GM18519 (cell line): Measurements from ENCODE around the gene KCTD21.
"Not testable (repeated sequence)": the region's sequence is repeated elsewhere in the genome, so short reads cannot be mapped to it uniquely, and the experiment has no call there.

Experiments
- ATAC-seq: cut with Tn5 transposase; IDR thresholded peaks from one replicate; pipeline ENCODE4 v1.9.1; 2021; ENCODE audit warnings: mild to moderate bottlenecking, moderate library complexity; ENCODE audit not compliant: unreplicated experiment, low FRiP score

KCTD21 gene

DNA sequence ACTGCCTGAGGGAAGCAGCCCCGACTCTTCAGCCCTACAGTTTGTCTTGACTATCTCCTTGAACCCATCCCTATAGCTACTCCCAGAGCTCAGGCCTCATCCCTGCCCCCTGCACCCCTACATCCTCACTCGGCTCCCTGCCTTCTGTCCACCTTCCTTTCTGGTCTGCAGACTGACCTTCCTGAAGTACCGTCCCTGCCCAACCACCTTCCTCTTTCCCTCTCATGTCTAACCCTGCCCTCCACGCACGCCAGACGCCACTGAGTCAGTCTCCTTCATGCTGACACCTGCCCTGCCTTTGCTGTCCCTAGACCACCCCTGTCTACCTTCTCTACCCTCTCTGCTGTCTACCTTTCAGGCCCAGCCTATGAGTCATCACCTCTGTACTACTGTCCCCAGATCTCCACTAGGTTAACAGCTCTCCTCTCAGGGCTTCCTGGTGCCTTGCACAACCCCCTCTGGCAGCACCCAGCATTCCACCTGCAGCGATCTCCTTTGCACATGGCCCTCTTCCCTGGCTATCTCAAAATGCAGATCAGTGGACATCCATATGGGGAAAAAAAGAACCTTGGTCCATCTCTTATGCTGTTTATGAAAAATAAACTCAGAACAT is 8.9 kb downstream of the KCTD21 start:
- no peak for ATAC-seq

DNA sequence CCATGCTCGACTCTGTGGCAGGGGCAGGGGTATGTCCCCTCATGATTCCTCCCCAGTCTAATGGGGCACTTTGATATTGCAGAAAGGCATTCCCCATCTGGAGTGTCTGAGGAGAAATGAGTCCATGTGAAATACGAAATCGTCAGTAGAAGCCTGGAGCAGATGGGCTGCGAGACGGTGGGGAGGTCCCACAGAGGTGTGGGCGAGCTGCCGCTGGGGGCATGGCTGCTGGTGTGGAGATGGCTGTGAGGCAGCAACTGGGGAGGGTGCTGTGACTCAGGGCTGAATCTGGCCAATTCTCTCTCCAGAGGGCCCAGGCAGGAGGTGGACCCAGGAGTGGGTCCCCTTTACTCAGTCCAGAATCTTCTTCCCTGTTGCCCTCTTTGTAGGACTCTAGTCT is 11.2 kb downstream of the KCTD21 start:
- no peak for ATAC-seq

DNA sequence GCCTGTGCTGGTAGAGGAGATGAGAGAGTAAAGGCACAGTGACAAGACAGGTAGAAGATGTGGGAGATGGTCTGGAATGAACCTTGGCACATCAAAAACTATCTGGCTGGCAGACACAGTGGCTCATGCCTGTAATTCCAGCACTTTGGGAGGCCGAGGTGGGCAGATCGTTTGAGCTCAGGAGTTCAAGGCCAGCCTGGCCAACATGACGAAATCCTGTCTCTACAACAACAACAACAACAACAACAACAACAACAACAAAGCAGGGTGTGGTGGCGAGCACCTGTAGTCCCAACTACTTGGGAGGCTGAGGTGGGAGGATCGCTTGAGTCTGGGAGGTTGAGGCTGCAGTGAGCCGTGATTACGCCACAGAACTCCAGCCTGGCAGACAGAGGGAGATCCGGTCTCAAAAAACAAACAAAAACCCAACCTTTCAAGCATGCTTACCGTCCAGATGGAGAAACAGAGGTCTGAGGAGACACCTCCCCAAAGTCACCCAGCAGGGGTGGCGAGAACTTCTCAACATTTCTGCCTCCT is 11.8 kb downstream of the KCTD21 start:
- ATAC-seq = no peak

DNA sequence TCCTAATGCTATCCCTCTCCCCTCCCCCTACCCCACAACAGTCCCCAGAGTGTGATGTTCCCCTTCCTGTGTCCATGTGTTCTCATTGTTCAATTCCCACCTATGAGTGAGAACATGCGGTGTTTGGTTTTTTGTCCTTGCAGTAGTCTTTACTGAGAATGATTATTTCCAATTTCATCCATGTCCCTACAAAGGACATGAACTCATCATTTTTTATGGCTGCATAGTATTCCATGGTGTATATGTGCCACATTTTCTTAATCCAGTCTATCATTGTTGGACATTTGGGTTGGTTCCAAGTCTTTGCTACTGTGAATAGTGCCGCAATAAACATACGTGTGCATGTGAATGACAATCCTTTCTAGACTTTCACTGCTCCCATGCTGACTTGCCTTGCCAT is 12.6 kb downstream of the KCTD21 start:
- not testable (repeated sequence) for ATAC-seq

DNA sequence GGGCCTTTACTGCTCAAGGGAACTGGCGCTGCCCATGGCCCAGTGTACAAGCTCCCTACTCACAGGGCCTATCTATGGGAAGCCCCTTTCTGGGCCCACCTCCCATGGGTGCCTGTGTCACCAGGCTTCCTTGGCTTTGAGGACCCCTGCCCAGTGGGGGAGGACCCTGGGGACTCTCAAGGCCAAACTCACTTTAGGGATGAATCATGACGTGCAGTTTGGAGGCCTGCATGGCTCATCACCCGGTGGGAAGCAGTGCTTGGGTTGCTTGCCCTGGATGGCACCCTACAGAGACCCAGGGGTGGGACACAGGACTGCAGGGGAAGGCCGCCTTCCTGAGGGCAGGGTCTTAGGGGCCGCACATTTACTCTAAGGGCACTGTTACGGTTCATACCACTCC is 16.5 kb downstream of the KCTD21 start:
- no peak for ATAC-seq

DNA sequence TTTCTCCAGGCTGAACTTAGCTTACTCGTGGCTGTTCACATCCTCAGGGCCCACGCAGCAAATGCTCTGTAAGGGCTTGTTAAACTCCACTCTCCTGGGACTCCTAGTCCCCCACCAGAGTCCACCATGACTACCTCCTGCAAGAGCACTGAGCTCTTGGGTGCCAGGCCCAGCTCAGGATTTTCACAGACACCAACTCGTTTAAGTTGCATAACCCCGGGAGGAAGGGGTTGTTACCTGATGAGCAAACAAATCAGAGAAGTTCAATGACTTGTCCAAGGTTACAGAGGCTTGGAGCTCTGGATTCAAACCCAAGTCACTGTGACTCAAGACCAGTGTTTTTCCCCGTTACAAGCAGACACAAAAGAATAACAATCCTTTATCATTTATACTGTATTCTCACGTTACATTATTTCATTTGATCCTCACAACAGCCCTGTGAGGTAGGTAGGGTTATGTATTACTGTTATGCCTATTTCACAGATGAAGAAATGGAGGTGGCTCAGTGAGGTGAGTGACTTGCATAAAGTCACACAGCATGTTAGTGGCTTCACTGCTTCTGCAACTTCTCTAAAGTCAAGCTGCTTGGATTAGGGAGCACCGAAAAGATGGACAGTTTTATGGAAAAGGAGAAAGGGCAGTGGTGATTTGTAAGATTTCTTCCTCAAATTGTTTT is 17.4 kb downstream of the KCTD21 start:
- ATAC-seq = no peak

DNA sequence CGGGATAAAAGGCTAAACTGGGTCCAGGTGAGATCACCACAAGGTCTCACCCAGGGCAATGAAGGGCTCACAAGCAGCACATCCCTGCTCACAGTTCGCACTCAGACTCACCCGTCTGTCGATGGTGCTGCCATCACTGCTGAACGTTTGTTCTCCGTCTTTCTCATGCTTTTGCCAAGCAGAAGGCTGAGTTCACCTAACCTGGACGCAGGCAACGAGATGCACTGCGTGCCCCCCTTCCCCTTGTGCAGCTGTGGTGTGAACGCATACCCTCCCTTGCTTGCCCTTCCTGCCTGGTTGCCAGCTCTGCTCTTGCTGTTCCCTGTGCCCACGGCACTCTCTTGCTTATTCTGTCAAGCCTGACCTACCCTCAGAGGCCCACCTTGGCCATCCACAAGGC is 18.0 kb downstream of the KCTD21 start:
- ATAC-seq = no peak

DNA sequence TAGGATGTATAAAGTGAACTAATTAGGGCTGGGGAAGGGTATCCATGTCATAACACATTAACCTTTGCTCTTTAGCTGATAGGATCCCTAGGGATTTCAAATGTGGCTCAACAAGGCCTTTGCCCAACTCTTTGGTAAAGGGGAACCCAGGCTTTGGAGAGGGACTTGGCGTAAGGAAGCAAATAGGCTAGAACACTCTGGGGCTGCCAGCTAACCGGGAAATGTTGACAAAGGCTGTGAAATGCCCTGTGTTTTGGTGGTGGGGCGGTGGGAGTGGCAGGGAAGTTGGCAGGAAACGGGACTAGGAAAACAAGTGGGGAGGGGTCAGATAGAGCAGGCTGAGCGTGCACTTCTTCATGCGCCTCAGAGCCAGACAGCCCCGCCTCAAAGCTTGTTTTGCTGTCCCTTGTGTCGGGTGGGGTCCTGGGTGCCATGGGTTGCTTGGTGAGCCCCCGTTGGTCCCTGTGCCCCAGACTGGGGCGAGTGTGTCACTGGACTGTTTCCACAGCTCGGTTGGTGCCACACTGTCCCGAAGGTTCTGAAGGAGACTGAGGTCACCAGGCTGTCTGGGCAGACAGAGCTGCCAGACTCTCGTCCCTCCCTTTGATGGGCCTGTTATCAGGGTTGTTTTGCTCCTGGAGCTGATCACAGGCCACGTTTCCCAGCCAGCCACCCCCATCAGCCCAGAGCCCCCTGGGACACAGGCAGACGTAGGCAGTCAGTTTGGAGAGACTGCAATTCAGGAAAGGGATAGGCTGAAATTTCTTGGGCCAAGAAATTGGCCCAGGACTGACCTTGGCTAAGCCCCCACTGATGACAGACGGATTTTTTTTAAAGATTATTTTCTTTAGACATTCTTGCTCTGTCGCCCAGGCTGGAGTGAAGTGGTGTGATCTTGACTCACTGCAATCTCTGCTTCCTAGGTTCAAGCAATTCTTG is 19.6 kb downstream of the KCTD21 start:
- ATAC-seq = no peak

DNA sequence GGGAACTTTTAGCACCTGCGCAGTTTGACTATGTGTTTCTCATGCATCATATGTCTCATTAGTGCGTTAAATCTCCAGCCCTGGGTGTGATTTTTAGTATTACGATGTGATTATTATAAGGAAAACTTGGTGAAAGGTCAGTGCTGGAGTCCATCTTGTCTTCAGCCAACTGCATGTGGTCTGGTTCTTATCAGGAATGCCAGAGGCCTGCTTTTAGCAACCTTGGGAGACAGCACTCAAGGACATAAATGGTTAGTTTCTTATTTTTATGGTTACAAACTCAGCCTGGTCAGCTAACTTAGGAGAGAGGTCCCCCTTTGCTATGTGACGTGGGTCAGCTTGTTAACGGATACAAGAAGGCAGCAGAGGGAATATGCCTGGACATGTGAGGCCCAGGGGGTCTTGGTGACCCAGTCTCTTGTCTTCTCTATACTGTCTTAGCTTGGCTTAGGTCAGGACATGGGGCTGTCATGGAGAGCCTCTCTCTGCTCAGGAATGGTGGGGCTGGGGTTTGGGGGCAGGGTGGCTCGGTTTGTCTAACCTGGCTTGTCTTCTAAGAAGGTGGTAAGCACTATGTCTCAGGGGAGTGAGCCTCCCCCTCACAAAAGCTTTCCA is 21.5 kb downstream of the KCTD21 start:
- no peak for ATAC-seq

DNA sequence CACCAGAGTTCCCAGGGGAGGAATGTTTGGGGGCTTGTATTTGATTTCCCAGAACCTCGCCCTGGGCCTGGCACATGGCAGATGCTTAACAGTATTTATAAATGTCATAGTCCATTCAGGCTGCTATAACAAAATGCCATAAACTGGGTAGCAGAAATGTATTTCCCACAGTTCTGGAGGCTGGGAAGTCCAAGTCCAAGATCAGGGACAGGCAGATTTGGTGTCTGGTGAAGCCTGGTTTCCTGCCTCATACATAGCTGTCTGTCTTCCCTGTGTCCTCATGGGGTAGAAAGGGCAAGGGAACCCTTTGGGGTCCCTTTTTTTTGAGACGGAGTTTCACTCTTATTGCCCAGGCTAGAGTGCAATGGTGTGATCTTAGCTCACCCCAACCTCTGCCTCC is 24.0 kb downstream of the KCTD21 start:
- no peak for ATAC-seq

DNA sequence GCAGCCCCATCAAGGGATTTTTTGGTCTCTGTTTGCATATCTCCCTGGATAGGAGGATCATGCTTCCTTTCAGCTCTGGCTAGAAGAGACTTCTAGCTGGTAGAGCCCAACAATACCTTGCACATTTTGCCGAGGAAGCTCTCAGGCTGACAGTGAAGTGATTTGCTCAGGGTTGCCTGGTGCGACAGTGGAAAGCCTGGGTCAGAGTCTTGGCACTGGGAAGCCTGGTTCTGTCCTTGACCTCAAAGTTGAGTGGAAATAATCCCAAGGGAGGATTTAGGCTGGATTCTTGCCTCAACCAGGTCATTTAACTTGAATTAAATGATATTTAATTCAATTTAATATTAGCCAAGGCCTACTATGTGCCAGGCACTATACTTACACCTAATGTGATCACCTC is 24.6 kb downstream of the KCTD21 start:
- ATAC-seq = no peak

DNA sequence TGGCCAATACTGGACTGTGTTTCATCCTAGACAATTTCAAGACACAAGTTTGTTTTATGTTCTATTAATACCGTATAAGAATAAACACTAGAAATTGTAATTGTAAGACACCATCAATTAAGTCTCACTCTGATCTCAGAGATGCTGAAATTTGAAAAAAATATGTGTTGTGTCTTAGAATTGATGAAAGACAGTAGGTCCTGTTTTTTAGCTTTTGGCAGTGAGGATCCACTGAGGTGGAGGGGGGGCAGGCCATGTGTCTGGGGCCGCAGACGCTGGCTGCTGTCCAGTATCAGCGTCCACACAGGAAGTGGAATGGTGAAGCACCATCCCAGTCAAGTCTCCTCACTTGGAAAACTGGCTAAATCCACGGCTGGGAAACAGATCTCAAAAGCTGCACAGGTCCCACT is 26.5 kb downstream of the KCTD21 start:
- ATAC-seq = no peak

- no peak for ATAC-seq
These were observed 27.1 kb downstream of the KCTD21 start for GRCh38 chr11:78161346-78161745.

DNA sequence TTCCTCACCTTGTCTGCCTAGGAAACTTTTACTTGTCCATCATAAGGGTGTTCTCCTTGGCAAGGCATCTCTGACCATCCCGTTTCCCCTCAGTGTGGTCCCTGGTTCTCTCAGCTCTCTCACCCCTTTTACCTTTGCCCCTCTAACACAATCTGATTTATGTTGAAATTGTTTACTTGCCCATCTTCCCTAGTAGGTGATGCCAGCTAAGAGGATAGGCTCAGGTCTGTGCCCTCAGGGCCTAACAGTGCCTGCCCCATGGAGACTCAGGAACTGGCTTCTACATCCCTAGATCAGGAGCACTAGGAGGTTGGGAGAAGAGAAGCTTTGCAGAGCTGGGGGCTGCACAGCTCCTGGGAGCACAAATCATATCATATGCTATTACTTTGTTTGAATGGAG is 27.9 kb downstream of the KCTD21 start:
- ATAC-seq = no peak

- ATAC-seq = no peak
These were observed 29.3 kb downstream of the KCTD21 start for GRCh38 chr11:78158987-78159652.

DNA sequence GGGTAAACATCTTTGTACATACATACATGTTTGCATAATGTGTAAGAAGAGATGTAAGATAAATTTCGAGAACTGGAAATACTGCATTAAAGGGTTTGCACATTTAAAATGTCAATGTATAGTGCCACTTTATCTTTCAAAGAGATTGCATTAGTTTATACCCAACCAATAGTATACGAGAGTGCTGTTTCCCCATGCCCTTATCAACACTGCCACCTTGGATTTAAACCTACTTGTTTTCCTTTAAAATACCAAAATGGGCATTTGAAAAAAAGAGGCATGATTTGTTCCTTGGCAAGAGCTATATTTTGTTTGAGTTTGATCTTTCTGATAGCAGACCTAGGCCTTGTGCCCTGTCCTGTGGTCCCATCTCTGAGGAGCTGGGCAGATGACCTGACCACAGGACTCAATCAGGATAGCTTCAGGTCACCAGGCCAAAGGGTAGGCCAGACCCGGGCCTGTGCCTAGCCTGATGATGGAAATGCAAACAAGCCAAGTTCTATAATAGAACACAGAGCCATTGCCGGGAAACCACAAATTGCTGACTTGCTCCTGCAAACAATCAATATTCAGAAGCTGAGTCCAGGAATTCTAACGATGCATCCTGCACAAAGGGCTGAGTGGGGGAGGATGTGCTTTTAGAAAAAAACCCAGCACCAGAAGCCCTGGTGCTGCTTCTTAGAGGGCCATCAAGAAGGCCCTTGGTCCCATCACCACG is 32.1 kb downstream of the KCTD21 start:
- ATAC-seq = no peak

GRCh38 chr11:78151804-78152203 is 36.6 kb downstream of the KCTD21 start:
- ATAC-seq = no peak

GRCh38 chr11:78150754-78151153 is 37.7 kb downstream of the KCTD21 start:
- no peak for ATAC-seq

- no peak for ATAC-seq
These were observed 38.1 kb downstream of the KCTD21 start for GRCh38 chr11:78150346-78150745.

- no peak for ATAC-seq
These were observed 38.8 kb downstream of the KCTD21 start for GRCh38 chr11:78149646-78150045.
